Type B pancreatic cell (in vitro differentiated cells): Measurements from ENCODE around the gene FKBP3. TPM values are rescaled to one million over a fixed set of nuclear protein-coding genes. Genes with fewer than 3 reads are reported as not detected.

Experiments
- DNase-seq: peaks from one replicate; pipeline ENCODE4 v3.0.0; 2021; ENCODE audit warnings: mixed read lengths; ENCODE audit not compliant: unreplicated experiment; ENCODE audit errors: extremely low spot score
- H3K27ac Mint-ChIP-seq: 2 replicates; pipeline ENCODE4 v1.8.0; 2021; ENCODE audit warnings: mild to moderate bottlenecking, mixed read lengths
- H3K27me3 Mint-ChIP-seq: 2 replicates; pipeline ENCODE4 v1.8.0; 2021; ENCODE audit warnings: mixed read lengths
- H3K36me3 Mint-ChIP-seq: 2 replicates; pipeline ENCODE4 v1.8.0; 2021; ENCODE audit warnings: mixed read lengths
- H3K4me1 Mint-ChIP-seq: one replicate; pipeline ENCODE4 v1.8.0; 2021; ENCODE audit warnings: mixed read lengths; ENCODE audit not compliant: unreplicated experiment
- H3K4me3 Mint-ChIP-seq: 2 replicates; pipeline ENCODE4 v1.8.0; 2021; ENCODE audit warnings: mild to moderate bottlenecking, mixed read lengths
- H3K9me3 Mint-ChIP-seq: 2 replicates; pipeline ENCODE4 v1.8.0; 2021; ENCODE audit warnings: mixed read lengths
- total RNA-seq: library from RNA; stranded (reverse); gene quantifications from 2 replicates; pipeline ENCODE4 v1.2.1, GENCODE V29; 2021; ENCODE audit warnings: low replicate concordance
- TF ChIP-seq, protein P1 (sequence below): fragments of 200-600 bp; sonication (generic); conservative IDR thresholded peaks from 2 replicates; pipeline ENCODE4 v1.5.0; 2021; ENCODE audit warnings: antibody characterized with exemption, mild to moderate bottlenecking

The FKBP3 gene
- total RNA-seq, 1 donor from 2014 or later, result 96.9 TPM

GRCh38 chr14:45073231-45073879 is 60.9 kb downstream of the FKBP3 start:
- no peak for DNase-seq
- Mint-ChIP-seq H3K4me3 (no peak overlapping the region), H3K27ac (no peak overlapping the region), H3K4me1 (no peaks in the 10 kb centered on the region), H3K9me3 (no peaks in the 10 kb centered on the region), H3K36me3 (peaks cover 8% of the 10 kb centered on the region), H3K27me3 (no peaks in the 10 kb centered on the region)
- TF ChIP-seq, protein P1, sequence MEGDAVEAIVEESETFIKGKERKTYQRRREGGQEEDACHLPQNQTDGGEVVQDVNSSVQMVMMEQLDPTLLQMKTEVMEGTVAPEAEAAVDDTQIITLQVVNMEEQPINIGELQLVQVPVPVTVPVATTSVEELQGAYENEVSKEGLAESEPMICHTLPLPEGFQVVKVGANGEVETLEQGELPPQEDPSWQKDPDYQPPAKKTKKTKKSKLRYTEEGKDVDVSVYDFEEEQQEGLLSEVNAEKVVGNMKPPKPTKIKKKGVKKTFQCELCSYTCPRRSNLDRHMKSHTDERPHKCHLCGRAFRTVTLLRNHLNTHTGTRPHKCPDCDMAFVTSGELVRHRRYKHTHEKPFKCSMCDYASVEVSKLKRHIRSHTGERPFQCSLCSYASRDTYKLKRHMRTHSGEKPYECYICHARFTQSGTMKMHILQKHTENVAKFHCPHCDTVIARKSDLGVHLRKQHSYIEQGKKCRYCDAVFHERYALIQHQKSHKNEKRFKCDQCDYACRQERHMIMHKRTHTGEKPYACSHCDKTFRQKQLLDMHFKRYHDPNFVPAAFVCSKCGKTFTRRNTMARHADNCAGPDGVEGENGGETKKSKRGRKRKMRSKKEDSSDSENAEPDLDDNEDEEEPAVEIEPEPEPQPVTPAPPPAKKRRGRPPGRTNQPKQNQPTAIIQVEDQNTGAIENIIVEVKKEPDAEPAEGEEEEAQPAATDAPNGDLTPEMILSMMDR, result no peak

GRCh38 chr14:45072126-45072525 is 62.2 kb downstream of the FKBP3 start:
- TF ChIP-seq, protein P1, result no peak
- Mint-ChIP-seq H3K36me3 (peaks cover 8% of the 10 kb centered on the region), H3K9me3 (no peaks in the 10 kb centered on the region), H3K4me3 (no peak overlapping the region), H3K4me1 (no peaks in the 10 kb centered on the region), H3K27me3 (no peaks in the 10 kb centered on the region), H3K27ac (no peak overlapping the region)
- DNase-seq, result no peak

DNA sequence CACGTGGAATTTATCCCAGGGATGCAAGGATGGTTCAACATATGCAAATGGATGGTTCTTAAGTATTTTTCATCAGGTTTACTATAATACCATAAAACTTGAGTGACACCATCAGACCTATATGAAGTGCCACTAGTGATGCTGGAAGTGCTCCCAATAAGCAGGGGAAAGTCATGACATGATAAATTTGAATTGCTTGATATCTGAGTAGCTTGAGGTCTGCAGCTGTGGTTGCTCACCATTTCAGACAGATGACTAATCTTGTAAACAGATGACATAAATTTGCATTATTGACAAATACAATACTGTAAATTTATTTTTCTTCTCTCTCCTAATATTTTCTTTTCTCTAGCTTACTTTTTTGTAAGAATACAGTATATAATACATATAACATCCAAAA is 64.1 kb downstream of the FKBP3 start:
- TF ChIP-seq, protein P1, result no peak
- H3K27me3 Mint-ChIP-seq, result no peaks in the 10 kb centered on the region
- H3K9me3 Mint-ChIP-seq, result no peaks in the 10 kb centered on the region
- H3K27ac Mint-ChIP-seq, result no peak overlapping the region
- H3K4me3 Mint-ChIP-seq, result no peak overlapping the region
- no peak for DNase-seq
- no peaks in the 10 kb centered on the region for H3K4me1 Mint-ChIP-seq
- peaks cover 8% of the 10 kb centered on the region for H3K36me3 Mint-ChIP-seq

DNA sequence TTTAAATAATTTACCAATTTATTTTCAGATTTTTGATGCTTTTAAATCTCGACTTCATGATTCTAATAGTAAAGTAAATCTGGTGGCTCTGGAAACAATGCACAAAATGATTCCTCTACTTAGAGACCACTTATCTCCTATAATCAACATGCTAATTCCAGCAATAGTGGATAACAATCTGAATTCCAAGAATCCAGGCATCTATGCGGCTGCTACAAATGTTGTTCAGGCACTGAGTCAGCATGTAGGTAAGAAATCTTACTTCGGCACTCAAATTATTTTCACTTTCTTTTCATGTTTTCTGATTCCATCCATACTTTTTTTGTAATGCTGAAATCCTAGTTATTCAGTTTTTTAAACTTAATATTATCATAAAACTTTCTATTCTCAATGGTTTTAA is 65.9 kb downstream of the FKBP3 start:
- TF ChIP-seq, protein P1, result no peak
- Mint-ChIP-seq H3K27ac (no peak overlapping the region), H3K4me3 (no peak overlapping the region), H3K4me1 (no peaks in the 10 kb centered on the region), H3K36me3 (peaks cover 12% of the 10 kb centered on the region), H3K9me3 (no peaks in the 10 kb centered on the region), H3K27me3 (no peaks in the 10 kb centered on the region)
- no peak for DNase-seq

GRCh38 chr14:45066667-45067066 is 67.6 kb downstream of the FKBP3 start:
- H3K4me3 Mint-ChIP-seq, result no peak overlapping the region
- TF ChIP-seq, protein P1, result no peak
- H3K36me3 Mint-ChIP-seq, result peaks cover 15% of the 10 kb centered on the region
- H3K4me1 Mint-ChIP-seq, result no peaks in the 10 kb centered on the region
- no peaks in the 10 kb centered on the region for H3K9me3 Mint-ChIP-seq
- H3K27me3 Mint-ChIP-seq, result no peaks in the 10 kb centered on the region
- H3K27ac Mint-ChIP-seq, result no peak overlapping the region
- DNase-seq, result no peak
